ENCODE measurements around the gene ARHGEF12.

ARHGEF12 gene

DNA sequence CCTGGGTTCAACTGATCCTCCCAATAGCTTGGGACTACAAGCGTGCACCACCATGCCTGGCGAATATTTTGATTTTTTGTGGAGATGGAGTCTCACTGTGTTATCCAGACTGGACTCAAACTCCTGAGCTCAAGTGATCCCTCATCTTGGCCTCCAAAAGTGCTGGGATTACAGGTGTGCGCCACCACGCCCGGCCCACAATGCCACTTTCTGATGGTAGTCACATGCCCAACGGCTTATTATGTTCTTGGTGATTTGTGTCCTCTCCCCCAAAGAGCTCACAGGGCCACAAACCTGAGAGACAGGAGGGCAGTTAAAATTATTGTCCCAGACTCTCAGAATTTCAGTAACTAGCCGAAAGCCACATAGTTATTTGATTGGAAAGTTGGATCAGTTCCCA is 185.0 kb downstream of the ARHGEF12 start:
- no peak for DNase-seq

DNA sequence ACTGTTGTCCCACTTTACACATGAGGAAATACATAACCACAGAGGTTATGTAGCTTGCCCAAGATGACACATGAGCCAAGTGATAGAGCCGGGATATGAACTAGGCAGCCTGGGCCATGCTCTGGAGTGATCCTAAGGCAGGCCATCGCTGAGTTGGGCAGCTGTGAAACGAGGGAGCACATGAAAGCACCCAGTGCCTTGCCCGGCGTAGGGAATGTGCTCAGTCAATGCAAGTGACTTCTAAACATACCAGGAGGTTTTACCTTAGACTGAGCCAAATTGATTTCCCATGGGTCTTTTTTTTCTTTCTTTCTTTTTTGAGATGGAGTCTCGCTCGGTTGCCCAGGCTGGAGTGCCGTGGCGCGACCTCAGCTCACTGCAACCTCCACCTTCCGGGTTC is 185.8 kb downstream of the ARHGEF12 start:
- DNase-seq = no peak

DNA sequence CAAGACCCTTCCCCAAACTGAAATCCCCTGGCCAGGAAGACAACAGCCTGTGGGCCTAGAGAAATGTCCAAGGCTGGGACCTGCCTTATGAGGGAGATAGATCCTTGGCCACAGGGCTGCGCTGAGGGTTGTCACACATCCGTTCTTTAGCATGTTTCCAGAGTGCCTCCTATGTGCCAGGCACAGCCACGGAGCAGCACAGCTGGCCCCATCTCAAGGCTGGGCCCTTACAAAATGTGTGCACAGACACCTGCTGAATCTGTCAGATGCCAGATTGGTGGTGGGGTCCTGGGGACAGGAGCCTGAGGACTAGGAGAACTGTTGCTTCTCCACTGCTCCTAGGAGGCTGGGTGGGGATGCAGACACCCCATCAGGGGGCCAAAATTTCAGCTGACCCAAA is 186.5 kb downstream of the ARHGEF12 start:
- DNase-seq = no peak

DNA sequence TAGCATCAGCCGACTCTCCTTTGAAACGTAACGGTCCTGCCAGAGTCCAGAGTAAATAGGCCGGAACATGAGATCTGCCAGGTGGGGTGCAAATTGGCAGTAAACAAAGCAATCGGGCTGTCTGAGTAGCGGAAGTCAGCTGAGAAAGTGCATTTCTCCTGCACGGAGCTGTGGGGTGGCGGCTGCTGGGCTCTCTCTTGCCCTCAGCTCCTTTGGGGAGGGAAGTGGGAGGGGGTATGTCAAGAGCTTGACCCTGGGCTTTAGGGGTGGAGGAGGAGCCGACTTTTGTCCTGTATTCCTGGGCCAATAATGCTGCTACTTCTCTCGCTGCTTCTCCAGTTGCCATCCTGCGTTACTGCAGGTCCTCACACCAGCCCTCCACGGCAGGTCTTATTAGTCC is 187.0 kb downstream of the ARHGEF12 start:
- DNase-seq = no peak

DNA sequence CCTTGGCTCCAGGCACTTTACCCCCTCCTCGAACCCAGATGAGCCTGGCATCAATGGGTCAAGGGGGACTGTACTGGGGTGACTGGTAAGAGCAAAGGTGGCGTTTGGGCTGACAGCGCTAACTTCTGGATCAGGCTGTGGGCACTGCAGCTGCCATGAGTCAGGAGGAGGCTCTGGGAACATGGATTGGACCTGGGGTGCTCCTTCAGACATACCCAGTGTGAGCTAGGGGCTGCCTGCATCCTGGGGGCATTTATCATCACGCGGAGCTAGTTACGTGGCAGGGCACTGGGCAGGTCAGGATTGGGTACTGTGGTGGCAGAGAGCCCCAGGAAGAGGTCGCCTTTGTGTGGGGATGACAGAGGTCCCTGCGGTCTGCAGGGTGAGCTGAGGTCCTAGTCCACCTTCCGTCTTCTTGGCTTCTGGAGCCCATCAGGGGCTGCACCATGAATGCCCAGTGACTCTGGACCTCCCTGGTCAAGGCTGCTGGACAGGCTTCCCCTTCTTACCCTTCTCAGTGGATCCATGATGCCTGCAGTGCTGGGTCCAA is 188.4 kb downstream of the ARHGEF12 start:
- DNase-seq = no peak

DNA sequence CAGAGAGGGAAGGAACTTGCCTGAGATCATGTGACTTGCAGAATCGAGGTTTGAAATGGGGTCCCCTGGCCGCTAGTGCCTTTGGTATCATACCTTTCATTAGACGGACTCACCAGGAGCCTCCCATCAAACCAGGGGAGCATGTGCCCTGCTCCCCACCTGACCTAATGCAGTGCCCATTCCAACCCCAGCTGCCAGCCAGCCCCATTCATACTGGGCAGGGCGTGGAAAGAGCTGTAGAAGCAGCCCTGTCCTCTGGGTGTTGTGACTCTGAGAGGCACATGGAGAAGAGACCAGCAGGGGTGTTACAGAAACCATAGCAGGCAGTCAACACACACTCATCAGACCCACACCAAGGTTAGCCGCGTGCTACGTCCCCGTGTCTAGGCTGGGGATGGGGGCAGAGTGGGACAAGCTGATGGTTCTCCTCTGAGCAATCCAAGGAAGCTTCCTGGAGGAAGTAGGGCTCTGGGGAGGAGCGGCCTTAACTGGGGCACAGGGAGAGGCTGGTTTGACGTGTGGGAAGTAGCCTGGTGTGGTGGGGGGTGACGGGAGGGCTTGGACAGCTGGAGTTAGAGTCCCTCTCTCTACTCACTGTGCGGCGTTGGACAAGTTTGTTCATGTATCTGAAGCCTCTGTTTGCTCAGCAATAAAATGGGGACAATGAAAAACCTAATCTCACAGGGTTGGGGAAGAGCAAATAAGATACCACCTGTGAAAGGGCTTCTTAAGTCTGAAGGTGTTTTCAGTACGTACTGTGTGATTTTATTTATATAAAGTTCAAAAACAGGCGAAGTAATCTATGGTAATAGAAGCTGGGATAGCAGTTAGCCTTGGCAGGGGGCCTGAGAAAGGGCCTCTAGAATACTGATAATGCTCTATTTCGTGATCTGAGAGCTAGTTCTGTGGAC is 189.3 kb downstream of the ARHGEF12 start:
- no peak for DNase-seq

DNA sequence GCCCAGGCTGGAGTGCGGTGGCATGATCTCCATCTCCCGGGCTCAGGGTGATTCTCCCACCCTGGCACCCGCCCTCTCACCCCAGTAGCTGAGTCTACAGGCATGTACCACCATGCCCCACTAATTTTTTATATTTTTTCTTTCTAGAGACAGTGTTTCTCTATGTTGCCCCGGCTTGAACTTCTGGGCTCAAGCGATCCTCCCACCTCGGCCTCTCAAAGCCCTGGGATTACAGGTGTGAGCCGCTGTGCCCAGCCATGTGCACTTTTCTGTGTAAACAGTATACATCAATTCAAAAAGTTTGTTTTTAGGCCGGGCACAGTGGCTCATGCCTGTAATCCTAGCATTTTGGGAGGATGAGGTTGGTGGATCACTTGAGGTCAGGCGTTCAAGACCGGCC is 190.0 kb downstream of the ARHGEF12 start:
- no peak for DNase-seq

DNA sequence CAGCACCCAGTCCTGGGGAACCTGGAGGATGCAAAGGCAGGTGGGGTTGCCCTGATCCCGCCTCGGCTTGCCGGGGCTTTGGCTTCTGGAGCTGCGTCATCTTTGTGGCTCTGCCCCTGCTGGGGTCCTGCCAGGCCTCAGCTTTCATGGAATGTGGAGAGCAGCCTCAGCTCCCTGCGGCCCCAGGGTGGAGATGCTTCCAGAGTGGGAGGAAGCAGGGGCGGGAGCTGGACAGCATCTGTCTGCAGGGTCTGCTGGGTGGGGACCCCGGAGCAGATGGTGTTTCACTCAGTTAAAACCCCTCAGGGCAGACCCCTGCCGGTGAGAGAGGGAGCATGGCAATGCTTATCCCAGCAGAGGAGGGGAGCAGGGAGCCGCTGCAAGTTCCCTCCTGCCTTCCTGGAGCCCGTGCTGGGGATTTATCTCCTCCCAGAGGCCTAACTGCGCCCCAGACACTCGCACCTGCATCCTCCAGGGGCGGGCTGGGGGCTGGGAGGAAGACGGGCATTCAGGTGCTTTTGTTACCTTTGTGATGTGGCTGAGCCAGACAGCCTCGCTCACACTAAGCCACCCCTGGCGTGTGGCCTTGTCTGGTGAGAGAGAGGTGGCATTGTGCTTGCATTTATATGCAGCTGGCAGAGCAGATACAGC is 191.0 kb downstream of the ARHGEF12 start:
- no peak for DNase-seq

DNA sequence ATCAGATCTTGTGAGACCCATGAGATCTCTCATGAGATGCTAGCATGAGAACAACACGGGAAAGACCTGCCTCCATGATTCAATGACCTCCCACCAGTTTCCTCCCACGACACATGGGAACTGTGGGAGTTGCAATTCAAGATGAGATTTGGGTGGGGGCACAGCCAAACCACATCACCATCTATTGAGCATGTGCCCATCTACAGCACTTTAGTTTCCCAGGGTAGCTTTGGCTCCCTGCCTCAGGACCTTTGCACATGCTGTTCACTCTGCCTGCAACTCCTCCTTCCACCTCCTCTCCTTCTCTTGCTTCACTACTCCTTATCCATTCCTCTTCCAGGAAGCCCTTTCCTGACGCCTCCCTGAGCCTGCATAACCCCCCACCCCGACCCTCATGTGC is 192.5 kb downstream of the ARHGEF12 start:
- no peak for DNase-seq

DNA sequence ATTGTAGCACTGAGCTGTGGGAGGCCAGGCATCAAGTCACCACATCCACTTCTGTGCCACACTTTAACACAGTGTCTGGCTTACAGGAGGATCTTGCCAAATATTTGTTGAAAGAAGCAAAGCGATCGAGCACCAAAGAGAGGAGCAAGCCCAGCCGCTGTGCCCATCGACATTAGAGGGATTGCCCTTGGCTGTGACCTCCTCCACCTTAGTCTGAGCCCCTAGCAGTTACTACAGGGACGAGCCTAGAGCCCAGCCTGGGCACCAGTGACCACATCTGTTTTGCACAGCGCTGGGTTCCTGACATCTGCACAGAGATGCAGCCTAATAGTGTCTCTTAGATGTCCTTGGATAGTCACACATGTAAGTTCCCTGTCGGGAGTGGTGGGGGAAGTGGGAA is 193.0 kb downstream of the ARHGEF12 start:
- no peak for DNase-seq

DNA sequence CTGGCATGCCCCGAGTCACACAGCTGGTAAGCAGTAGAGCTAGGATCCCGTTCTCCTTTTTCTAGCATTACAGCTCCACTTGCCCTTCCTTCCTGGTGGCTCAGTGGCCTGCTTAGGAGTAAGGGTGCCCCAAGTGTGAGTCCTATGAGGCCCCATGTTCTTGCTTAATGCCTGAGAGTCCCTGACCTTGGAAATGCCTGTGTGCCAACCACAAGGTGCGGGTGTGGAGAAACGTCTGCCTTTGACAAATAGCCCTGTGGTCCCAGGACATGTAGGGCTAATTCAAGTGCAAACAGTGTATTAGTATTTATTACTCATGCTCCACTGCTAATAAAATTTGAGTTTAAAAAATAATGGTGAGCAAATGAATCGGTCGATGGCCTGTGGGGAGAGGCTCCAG is 193.7 kb downstream of the ARHGEF12 start:
- no peak for DNase-seq

DNA sequence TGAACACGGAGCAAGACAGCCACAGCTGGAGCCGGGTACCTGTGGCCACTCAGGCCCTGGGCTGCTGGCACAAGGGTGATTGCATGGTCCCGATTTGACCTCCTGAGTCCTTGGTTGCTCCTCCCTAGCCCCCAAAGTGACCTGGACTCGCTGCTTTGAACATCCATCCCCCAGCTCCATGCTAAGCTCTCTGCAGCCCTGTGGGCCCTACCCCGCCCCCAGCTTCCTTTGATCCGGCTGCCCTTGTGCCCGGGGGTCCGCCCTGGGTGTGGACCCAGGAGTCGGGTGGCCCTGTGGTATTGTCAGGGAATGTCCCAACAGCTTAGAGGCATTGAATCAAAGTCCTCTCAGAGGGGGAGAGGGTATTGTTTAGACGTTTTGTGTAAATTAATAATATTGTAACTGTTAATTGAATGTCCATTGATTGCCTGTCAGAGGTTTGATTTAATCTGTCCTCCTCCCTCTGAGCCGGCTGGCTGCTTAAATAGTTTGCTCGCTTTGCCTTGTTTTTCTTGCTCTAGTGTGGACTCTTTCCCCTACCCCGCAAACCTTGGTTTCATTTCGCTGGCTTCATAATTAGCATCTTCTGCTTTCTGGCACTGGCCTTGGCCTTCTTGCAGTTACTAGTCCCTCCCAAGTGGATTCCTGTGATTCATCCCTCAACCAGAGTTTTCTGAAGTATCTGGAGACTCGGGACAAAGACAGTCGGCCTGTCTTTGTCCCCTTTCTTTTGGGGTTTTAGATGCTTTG is 196.0 kb downstream of the ARHGEF12 start:
- DNase-seq = no peak

GRCh38 chr11:120532832-120533196 is 196.6 kb downstream of the ARHGEF12 start:
- no peak for DNase-seq

- DNase-seq = no peak
Observed at GRCh38 chr11:120536091-120536796, 200.0 kb downstream of the ARHGEF12 start.

- no peak for DNase-seq
Observed at GRCh38 chr11:120536797-120537169, 200.6 kb downstream of the ARHGEF12 start.

DNA sequence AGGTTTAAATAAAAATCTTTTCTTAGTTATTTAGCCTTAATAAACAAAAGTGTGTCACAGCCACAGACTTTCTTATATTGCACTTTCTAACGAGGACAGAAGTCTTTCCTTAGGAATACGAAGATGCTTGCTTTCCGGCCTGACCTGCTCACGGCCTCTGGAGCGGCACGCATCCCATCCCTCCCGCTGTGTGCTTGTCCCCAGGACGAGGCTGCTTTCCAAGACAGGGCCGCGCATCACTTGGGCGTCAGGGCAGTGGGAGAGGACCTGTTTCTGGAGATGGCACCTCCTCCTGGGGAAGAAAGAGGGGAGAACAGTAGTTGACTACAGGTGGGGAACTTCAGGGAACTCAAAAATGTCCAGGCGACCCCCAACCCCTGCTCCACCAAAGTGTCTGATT is 201.8 kb downstream of the ARHGEF12 start:
- no peak for DNase-seq

DNA sequence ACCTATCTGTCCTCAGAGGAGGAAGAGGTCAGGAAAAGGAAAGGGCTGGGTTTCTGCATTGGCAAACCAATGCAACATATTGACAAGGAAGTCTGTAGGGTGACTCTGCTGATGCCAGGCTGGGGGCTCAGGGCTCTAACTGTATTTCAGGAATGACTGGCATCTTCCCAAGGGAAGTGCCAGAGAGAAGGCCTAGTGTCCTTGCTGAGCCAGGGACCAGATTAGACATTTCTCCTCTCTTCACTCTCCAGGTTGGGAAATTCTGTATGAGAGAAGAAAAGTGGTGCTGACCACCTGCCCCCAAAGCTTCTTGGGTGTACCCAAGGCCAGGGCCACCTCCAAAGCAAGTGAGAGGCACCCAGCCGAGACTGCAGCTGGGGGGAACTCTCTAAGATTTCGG is 202.5 kb downstream of the ARHGEF12 start:
- no peak for DNase-seq

All from CD4-positive, alpha-beta T cell treated with Interleukin-21 for 1 hour (primary cell).